Midbrain (tissue), 1 donor: ENCODE measurements around the gene DGKZ.

Experiments
- DNase-seq: peaks from one replicate; lab custom pipeline; 2025; lab: John Stamatoyannopoulos, UW

DGKZ gene

GRCh38 chr11:46381819-46382645 lies 34.8 kb downstream of the DGKZ start:
- DNase-seq = no peak

GRCh38 chr11:46382646-46383403 lies 35.6 kb downstream of the DGKZ start:
- DNase-seq = peak; percentile 9

- DNase-seq = no peak
These were observed 36.1 kb downstream of the DGKZ start for GRCh38 chr11:46383404-46383758.

GRCh38 chr11:46383974-46384701 lies 36.9 kb downstream of the DGKZ start:
- DNase-seq = no peak

DNA sequence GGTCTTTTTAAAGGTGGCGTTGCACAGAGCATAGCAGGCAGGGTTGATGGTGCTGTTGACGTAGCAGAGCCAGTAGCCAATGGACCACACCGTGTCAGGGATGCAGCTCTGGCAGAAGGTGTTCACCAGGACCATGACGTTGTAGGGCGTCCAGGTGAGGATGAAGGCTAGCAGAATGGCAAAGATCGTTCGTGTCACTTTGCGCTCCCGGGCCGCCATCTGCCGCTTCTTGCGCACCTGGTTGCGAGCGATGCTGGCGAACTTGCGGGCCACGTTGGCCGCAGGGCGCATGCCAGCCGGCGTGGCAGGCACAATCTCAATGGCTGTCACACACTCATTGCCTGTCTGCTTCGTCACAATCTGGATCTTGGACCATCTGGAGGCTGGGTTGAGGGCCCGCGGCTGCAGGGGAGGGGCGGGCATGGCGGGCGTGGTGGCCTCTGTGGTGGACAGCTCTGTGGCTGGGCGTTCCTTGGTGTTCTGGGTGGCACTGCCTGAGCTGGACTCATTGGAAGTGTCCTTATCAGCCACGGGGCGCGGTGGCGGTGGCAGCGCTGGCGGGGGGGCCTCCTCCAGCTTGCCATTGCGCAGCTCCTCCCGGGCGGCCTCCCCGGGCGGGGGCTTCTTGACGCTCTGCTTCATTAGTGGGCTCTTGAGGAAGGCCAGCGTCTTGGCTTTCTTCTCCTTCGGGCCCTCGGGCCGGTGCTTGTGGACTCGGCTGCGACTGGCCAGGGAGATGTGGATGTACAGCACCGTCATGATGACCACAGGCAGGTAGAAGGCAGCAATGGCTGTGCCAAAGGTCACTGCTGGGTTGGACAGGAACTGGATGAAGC lies 38.1 kb downstream of the DGKZ start:
- DNase-seq = no peak

GRCh38 chr11:46386005-46386578 lies 38.8 kb downstream of the DGKZ start:
- no peak for DNase-seq

DNA sequence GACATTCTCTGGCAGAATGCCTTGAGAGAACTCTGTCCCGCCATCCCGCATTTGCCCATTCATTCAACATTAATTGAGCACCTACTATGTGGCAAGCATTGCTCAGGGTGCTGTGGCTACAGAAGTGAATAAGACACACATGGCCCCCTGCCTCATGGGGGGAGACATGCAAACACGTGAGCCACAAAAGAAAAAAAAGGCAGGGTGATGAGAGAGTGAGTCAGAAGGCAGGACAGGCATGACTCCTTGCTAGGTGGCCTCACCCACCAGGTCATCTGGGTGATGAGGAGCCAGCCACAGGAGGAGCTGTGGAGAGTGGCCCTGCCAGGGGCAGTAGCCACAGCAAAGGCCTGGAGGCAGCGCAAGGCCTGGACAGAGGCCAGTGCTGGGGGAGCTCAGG lies 39.4 kb downstream of the DGKZ start:
- no peak for DNase-seq

- no peak for DNase-seq
These were observed 40.2 kb downstream of the DGKZ start for GRCh38 chr11:46387456-46387855.

- DNase-seq = no peak
These were observed 40.8 kb downstream of the DGKZ start for GRCh38 chr11:46387919-46388618.

GRCh38 chr11:46388619-46389449 lies 41.6 kb downstream of the DGKZ start:
- no peak for DNase-seq

DNA sequence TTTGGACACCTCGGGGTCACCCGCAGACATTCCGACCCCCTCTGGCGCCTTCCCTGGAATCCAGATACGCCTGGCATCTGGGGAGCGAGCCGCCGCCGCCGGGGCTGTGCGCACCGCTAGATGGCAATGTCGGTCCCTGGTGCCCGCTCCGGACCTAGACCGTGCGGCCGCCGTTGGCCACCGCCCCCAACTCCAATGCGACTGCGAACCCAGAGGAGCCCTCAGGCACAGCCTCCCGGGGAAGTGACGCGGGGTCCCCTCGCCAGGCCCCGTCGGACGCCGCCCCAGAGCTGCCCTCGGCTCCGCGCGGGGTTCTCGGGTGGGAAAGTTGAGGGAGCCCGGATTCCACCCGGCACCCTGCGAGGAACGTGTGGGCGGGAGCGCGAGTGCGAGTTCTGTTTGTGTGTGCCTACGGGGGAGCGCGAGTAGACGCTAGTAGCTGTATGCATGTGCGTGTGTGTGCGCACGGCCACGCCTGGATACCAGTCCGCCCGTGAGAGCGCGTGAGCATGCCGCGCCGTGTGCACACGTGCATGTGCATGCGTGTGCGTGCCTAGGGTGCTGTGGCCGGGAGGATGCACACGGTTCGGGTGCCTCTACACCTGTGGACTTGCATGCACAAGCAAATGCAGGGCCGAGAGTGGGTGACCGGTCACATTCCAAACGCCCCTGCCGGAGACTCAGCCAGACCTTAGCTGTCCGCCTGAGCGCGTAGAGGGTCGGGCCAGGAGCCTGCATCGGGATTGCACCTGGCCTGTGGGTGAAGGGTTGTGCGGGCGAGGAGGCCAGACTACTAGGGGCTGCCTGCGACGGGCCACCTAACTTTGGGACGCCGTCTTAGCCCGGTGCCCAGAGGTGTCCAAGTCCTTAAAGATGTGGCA lies 42.4 kb downstream of the DGKZ start:
- peak; percentile 49 for DNase-seq

DNA sequence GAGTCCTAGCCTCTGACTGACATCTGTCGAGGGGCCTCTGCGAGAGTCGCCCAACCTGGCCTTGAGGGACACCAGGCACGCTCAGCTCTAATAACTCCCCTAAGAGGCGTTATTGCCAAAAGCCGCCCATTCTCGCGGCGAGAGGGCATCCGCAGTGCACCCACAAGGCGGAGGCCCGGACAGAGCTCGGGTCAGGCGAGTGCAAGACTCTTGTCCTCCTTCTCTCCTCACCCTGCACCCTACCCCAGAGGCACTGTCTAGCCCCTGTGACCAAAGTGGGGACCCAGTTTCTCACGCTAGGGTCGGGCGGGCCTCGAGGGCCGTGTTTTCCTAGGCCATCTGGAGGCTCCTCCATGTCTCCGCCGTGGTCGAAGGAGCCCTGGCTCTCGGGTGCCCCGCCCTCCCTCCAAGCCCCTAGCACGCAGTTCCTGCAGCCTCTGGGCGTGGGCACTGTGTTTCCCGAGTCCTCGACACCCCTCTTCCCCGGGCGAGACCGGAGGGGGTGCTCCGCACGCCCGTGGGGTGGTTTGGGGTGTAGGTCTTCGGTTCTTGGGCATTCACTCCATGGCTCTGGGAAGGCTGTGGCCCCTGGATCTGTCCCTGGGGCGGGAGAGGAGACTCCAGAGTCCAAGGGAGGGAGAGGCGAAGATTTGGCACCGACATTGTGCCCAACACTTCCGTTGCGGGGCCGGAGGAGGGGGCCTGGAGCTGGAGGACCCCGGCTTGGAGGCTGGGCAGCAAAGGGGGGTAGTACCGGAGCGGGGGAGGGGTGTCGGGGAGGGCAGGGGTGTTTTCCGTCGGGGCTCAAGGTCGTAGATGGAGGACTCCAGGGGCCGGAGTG lies 43.3 kb downstream of the DGKZ start:
- no peak for DNase-seq

- no peak for DNase-seq
These were observed 43.9 kb downstream of the DGKZ start for GRCh38 chr11:46391186-46391577.

DNA sequence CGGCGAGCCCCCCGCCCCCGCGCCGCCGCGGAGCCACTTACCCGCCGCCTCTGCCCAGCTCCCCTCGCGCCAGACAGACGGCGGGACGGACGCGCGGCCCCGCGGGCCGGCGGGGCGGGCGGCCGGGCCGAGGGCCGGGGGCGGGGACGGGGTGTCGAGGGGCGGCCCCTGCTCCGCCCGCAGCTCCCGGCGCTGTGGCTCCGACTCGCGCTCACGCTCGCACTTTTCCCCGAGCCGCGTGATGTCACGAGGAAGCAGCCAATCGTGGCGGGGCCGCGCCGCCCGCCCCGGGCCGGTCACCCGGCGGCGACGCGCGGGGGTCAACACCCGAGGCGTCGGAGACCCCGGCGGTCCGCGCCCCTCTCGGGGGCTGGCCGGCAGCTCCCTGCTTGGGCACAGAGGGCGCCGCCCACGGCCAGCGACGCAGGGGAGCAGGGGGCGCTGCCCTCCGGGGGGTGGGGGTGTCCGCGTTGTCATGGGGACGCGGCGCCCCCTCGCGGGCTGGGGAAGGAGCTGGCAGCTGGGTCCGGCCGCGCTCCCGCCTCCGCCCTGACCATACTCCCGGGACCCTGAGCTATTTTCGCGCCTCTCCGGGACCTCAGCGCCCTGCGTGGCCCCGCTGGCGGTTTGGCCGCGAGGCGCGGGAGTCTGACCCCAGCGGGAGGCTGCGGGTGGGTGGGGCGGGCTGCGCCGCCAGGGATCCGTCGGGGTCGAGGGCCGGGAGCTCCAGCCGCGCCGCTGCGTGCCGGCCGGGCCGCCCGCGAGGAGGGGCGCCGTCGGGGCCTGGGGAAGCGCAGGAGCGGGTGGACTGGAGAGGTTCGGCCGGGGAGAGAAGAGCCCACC lies 44.5 kb downstream of the DGKZ start, which contains the start of gene CHRM4:
CHRM4 (minus strand) TSS at position 199 of the 843 bp plus-strand sequence. CDS start 5,219 bp downstream, outside the sequence.
- no peak for DNase-seq

DNA sequence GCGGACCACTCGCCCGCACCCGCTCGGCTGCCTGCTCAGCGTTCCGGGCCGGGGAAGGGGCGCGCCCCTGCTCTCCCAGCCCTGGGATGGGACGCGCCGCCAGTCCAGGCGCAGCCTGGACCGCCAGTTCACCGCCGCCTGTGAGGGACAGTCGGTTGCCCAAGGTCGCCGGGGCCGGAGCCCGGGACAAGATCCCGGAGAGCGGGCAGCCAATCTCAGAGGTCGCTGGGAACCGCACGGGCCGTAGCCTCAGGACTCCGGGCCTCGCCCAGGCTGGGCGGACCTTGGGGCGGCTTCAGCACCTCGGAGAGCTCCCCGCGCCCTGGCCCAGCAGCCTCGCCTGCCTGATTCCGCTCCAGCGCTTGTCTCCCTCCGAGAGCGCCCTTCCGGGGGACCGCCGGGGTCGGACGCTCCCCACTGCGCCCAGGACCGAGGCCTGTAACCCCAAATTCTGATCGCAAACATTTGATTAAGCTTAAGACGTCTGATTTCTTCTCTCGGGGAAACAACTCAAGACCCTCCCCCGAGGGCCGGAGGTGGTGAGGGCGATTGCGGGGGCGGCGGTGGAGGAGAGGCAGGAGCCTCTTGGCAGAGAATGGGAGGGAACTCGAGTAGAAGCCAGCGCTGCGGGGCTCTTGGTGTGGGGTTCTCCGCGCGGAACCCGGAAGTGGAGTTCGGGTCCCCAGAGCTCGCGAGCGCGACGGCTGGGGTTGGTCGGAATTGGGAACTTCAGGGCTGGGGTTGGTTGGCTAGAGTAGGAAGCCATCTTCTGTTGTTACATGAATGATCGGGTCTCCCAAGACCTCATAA lies 45.4 kb downstream of the DGKZ start:
- peak; percentile 74 for DNase-seq

GRCh38 chr11:46393231-46393616 lies 46.0 kb downstream of the DGKZ start:
- no peak for DNase-seq
